GM23338 (cell line): ENCODE results near the gene PTGIR. TPM values are rescaled to one million over a fixed set of nuclear protein-coding genes. Genes with fewer than 3 reads are reported as not detected.
A peak's percentile ranks its signal among the peaks of the same experiment; 100 is the strongest.

Experiments
- ATAC-seq: fragments of 200-7000 bp; cut with Tn5 transposase; 3 replicates; pipeline ENCODE4 v1.9.1; 2020
- DNase-seq: peaks from one replicate; pipeline ENCODE4 v3.0.0-alpha.2; 2015; ENCODE audit warnings: low spot score
- H2AFZ ChIP-seq: fragments of 200-600 bp; sonication (generic); 2 replicates; pipeline ENCODE4 v1.8.0; 2016; ENCODE audit warnings: antibody characterized with exemption, mild to moderate bottlenecking, moderate library complexity
- H3F3A ChIP-seq: fragments of 200-600 bp; sonication (generic); replicated peaks from 2 replicates; pipeline ENCODE4 v1.8.0; 2017; ENCODE audit warnings: antibody characterized with exemption, mixed run types, low read depth
- H3K27ac ChIP-seq: fragments of 200-600 bp; sonication (generic); 2 replicates; pipeline ENCODE4 v1.6.1; 2016; ENCODE audit warnings: low read depth
- H3K27me3 ChIP-seq: fragments of 200-600 bp; sonication (generic); 2 replicates; pipeline ENCODE4 v1.8.0; 2016; ENCODE audit warnings: mild to moderate bottlenecking, mixed run types, moderate library complexity; ENCODE audit not compliant: insufficient read depth
- H3K36me3 ChIP-seq: fragments of 200-600 bp; sonication (generic); 2 replicates; pipeline ENCODE4 v1.8.0; 2016; ENCODE audit warnings: mild to moderate bottlenecking; ENCODE audit not compliant: insufficient read depth
- H3K4me1 ChIP-seq: fragments of 200-600 bp; sonication (generic); 2 replicates; pipeline ENCODE4 v1.8.0; 2016; ENCODE audit warnings: mild to moderate bottlenecking, moderate library complexity; ENCODE audit not compliant: insufficient read depth
- H3K4me2 ChIP-seq: fragments of 200-600 bp; sonication (generic); 2 replicates; pipeline ENCODE4 v1.7.1; 2017; ENCODE audit warnings: mixed run types
- H3K4me3 ChIP-seq: fragments of 200-600 bp; sonication (generic); 2 replicates; pipeline ENCODE4 v1.6.1; 2016; ENCODE audit warnings: mixed run types
- H3K79me2 ChIP-seq: fragments of 200-600 bp; sonication (generic); replicated peaks from 2 replicates; pipeline ENCODE4 v1.8.0; 2017; ENCODE audit warnings: mild to moderate bottlenecking; ENCODE audit not compliant: insufficient read depth
- H3K9me2 ChIP-seq: fragments of 200-600 bp; sonication (generic); 2 replicates; pipeline ENCODE4 v1.8.0; 2017; ENCODE audit not compliant: insufficient read depth
- H4K20me1 ChIP-seq: fragments of 200-600 bp; sonication (generic); replicated peaks from 2 replicates; pipeline ENCODE4 v1.8.0; 2017; ENCODE audit warnings: mild to moderate bottlenecking; ENCODE audit not compliant: insufficient read depth
- H3K27ac Mint-ChIP-seq: 2 replicates; pipeline ENCODE4 v1.8.0; 2020; ENCODE audit warnings: inconsistent platforms, mild to moderate bottlenecking, moderate library complexity, mixed read lengths
- H3K27me3 Mint-ChIP-seq: 3 replicates; pipeline ENCODE4 v1.8.0; 2022; ENCODE audit warnings: low read depth, mild to moderate bottlenecking, moderate library complexity, mixed read lengths, inconsistent platforms; ENCODE audit not compliant: insufficient read depth, poor library complexity
- H3K36me3 Mint-ChIP-seq: 3 replicates; pipeline ENCODE4 v1.8.0; 2021; ENCODE audit warnings: low read depth, mild to moderate bottlenecking, inconsistent platforms, moderate library complexity, mixed read lengths
- H3K4me1 Mint-ChIP-seq: 3 replicates; pipeline ENCODE4 v1.8.0; 2020; ENCODE audit warnings: mild to moderate bottlenecking, inconsistent platforms, mixed read lengths
- H3K4me3 Mint-ChIP-seq: 3 replicates; pipeline ENCODE4 v1.8.0; 2021; ENCODE audit warnings: moderate library complexity, mild to moderate bottlenecking, inconsistent platforms, mixed read lengths
- H3K9me3 Mint-ChIP-seq: 3 replicates; pipeline ENCODE4 v1.8.0; 2020; ENCODE audit warnings: moderate library complexity, mild to moderate bottlenecking, inconsistent platforms, mixed read lengths
- CREB1 ChIP-seq: fragments of 250-450 bp; sonication (Bioruptor Pico); IDR thresholded peaks from 2 replicates; pipeline ENCODE4 v1.5.0; 2020; ENCODE audit warnings: low read depth, mild to moderate bottlenecking, moderate library complexity
- EZH2 ChIP-seq: fragments of 200-600 bp; sonication (generic); IDR thresholded peaks from one replicate; pipeline ENCODE4 v1.8.0; 2017; ENCODE audit warnings: antibody characterized with exemption, mild to moderate bottlenecking, low read depth; ENCODE audit not compliant: unreplicated experiment
- EZH2phosphoT487 ChIP-seq: fragments of 200-600 bp; sonication (generic); IDR thresholded peaks from one replicate; pipeline ENCODE4 v1.8.1; 2018; ENCODE audit warnings: antibody characterized with exemption; ENCODE audit not compliant: unreplicated experiment
- JUNB ChIP-seq: IDR thresholded peaks from one replicate; pipeline ENCODE4 v1.6.1; 2016; ENCODE audit warnings: antibody characterized with exemption; ENCODE audit not compliant: unreplicated experiment
- POLR2AphosphoS5 ChIP-seq: IDR thresholded peaks from 2 replicates; pipeline ENCODE4 v1.6.1; 2016; ENCODE audit warnings: antibody characterized with exemption, low read depth
- STAT1 ChIP-seq: IDR thresholded peaks from one replicate; pipeline ENCODE4 v1.6.1; 2016; ENCODE audit warnings: antibody characterized with exemption; ENCODE audit not compliant: unreplicated experiment
- ZNF331 ChIP-seq: fragments of 250-450 bp; sonication (Bioruptor Pico); IDR thresholded peaks from 2 replicates; pipeline ENCODE4 v1.5.0; 2020; ENCODE audit warnings: low read depth, mild to moderate bottlenecking, moderate library complexity
- polyA plus RNA-seq: library from polyadenylated mRNA; unstranded; fragments of >200 nt; fragmentation: Nextera tagmentation; extraction: Ambion mirVana; gene quantifications from 2 replicates; pipeline ENCODE4 v1.2.1, GENCODE V29; 2016
- total RNA-seq: library from RNA; depleted of rRNA; stranded (reverse); fragments of >200 nt; shearing (Covaris generic); gene quantifications from 2 replicates; pipeline ENCODE4 v1.2.3, GENCODE V29; 2014
- TF ChIP-seq, protein P1 (sequence below): fragments of 250-450 bp; sonication (Bioruptor Pico); IDR thresholded peaks from 2 replicates; pipeline ENCODE4 v1.5.0; 2020; ENCODE audit warnings: mild to moderate bottlenecking, moderate library complexity
- TF ChIP-seq, protein P2 (sequence below): IDR thresholded peaks from one replicate; pipeline ENCODE4 v1.6.1; 2018; ENCODE audit warnings: antibody characterized with exemption; ENCODE audit not compliant: unreplicated experiment
- TF ChIP-seq, protein P3 (sequence below): IDR thresholded peaks from 2 replicates; pipeline ENCODE4 v1.6.1; 2016; ENCODE audit warnings: antibody characterized with exemption

The PTGIR gene
- total and polyA plus RNA-seq, 2 experiments from 2014 or later, result not detected

DNA sequence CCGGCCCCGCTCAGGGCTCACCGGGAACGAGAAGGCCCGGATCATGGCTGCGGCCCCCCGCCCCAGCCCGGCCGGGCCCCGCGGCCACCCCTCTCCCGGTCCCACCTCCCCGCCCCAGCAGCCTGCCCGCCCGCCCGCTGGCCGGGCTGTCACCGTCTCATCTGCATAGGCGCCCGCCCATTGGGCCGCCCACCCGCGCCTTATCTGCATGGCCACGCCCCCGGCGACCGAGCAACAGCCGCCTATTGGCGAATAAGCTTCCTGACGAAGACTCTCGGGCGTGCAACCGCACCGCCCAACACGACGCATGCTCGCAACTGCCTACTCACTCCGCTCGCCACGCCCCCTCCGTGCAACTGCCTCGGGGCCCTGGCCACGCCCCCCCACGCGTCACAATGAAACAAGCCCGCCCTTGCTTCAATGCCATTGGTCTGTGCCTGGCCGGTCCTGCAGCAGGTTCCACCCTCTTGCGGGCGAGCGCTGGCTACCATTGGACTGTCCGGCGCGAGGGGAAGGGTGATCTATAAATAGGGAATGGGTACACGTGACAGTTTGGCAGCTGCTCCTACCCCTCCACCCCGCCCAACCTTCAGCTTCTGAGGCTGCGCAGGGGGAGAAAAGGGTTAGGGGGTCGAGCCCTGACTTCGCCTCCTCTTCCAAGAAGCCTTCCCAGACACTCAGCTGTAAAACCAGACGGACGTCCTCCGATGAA is 36.3 kb upstream of the PTGIR start, which contains the start of gene DACT3:
Gene DACT3 (minus strand): TSS at position 163 of the 712 bp plus-strand sequence. CDS start 118 bp downstream, at position 45.
- Mint-ChIP-seq H3K27ac (peak within 1 kb of the TSS; percentile 92), H3K36me3 (no peaks in the 10 kb centered on the region; the same call in 2 of the 3 replicates), H3K27me3 (peaks cover 26% of the 10 kb centered on the region), H3K9me3 (no peaks in the 10 kb centered on the region; the same call in 1 of the 3 replicates), H3K4me1 (peaks cover 21% of the 10 kb centered on the region), H3K4me3 (peak within 1 kb of the TSS; percentile 76)
- Histone ChIP-seq H3F3A (peaks cover 11% of the 10 kb centered on the region), H4K20me1 (no peaks in the 10 kb centered on the region), H3K9me2 (no peaks in the 10 kb centered on the region), H3K36me3 (no peaks in the 10 kb centered on the region), H3K4me2 (peak within 1 kb of the TSS; percentile 96), H3K27me3 (peaks cover 30% of the 10 kb centered on the region), H3K4me3 (peak within 1 kb of the TSS; percentile 82), H3K27ac (no peak within 1 kb of the TSS), H3K79me2 (no peaks in the 10 kb centered on the region), H2AFZ (0 out of 2 replicates have a peak within 1 kb of the TSS, but pooled peaks have one; percentile 90), H3K4me1 (peaks cover 19% of the 10 kb centered on the region)
- TF ChIP-seq CREB1 (CRISPR knock-in tag), result peak; percentile 86
- TF ChIP-seq, protein P1, sequence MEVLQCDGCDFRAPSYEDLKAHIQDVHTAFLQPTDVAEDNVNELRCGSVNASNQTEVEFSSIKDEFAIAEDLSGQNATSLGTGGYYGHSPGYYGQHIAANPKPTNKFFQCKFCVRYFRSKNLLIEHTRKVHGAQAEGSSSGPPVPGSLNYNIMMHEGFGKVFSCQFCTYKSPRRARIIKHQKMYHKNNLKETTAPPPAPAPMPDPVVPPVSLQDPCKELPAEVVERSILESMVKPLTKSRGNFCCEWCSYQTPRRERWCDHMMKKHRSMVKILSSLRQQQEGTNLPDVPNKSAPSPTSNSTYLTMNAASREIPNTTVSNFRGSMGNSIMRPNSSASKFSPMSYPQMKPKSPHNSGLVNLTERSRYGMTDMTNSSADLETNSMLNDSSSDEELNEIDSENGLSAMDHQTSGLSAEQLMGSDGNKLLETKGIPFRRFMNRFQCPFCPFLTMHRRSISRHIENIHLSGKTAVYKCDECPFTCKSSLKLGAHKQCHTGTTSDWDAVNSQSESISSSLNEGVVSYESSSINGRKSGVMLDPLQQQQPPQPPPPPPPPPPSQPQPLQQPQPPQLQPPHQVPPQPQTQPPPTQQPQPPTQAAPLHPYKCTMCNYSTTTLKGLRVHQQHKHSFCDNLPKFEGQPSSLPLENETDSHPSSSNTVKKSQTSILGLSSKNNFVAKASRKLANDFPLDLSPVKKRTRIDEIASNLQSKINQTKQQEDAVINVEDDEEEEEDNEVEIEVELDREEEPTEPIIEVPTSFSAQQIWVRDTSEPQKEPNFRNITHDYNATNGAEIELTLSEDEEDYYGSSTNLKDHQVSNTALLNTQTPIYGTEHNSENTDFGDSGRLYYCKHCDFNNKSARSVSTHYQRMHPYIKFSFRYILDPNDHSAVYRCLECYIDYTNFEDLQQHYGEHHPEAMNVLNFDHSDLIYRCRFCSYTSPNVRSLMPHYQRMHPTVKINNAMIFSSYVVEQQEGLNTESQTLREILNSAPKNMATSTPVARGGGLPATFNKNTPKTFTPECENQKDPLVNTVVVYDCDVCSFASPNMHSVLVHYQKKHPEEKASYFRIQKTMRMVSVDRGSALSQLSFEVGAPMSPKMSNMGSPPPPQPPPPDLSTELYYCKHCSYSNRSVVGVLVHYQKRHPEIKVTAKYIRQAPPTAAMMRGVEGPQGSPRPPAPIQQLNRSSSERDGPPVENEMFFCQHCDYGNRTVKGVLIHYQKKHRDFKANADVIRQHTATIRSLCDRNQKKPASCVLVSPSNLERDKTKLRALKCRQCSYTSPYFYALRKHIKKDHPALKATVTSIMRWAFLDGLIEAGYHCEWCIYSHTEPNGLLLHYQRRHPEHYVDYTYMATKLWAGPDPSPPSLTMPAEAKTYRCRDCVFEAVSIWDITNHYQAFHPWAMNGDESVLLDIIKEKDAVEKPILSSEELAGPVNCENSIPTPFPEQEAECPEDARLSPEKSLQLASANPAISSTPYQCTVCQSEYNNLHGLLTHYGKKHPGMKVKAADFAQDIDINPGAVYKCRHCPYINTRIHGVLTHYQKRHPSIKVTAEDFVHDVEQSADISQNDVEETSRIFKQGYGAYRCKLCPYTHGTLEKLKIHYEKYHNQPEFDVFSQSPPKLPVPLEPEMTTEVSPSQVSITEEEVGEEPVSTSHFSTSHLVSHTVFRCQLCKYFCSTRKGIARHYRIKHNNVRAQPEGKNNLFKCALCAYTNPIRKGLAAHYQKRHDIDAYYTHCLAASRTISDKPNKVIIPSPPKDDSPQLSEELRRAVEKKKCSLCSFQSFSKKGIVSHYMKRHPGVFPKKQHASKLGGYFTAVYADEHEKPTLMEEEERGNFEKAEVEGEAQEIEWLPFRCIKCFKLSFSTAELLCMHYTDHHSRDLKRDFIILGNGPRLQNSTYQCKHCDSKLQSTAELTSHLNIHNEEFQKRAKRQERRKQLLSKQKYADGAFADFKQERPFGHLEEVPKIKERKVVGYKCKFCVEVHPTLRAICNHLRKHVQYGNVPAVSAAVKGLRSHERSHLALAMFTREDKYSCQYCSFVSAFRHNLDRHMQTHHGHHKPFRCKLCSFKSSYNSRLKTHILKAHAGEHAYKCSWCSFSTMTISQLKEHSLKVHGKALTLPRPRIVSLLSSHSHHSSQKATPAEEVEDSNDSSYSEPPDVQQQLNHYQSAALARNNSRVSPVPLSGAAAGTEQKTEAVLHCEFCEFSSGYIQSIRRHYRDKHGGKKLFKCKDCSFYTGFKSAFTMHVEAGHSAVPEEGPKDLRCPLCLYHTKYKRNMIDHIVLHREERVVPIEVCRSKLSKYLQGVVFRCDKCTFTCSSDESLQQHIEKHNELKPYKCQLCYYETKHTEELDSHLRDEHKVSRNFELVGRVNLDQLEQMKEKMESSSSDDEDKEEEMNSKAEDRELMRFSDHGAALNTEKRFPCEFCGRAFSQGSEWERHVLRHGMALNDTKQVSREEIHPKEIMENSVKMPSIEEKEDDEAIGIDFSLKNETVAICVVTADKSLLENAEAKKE, result no peak
- DNase-seq (peak; percentile 100), ATAC-seq (peak; percentile 87)

DNA sequence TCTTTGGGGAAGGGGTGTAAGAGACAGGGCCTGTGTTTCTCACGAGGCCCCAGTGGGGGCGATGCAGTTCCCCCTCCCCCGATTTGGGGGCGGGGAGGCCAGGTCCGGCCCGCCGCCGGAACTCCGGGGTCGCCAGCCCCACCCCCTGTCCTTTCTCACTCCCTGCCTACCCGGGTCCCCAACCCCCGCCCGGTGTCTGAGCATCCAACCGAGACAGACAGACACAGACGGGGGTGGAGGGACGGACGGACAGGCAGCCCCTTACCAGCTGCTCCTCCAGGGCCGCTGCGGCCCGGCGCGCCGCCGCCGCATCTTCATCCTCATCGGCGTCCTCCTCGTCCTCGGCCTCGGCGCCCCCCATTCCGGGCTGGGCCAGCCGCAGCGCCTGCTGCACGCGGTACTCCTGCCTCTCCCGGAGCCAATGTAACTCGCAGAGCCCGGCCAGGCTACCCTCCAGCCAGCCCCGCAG is 35.7 kb upstream of the PTGIR start:
- peak overlapping the region; percentile 76 for H3K4me3 Mint-ChIP-seq
- ATAC-seq (peak; percentile 1; the same call in 2 of the 3 replicates), DNase-seq (peak; percentile 40)
- H2AFZ ChIP-seq, result 0 out of 2 replicates have a peak overlapping the region, but pooled peaks have one; percentile 90
- no peaks in the 10 kb centered on the region for H3K36me3 ChIP-seq
- H3K9me2 ChIP-seq, result no peaks in the 10 kb centered on the region
- peaks cover 30% of the 10 kb centered on the region for H3K27me3 ChIP-seq
- peaks cover 21% of the 10 kb centered on the region for H3K4me1 Mint-ChIP-seq
- H4K20me1 ChIP-seq, result no peaks in the 10 kb centered on the region
- peaks cover 11% of the 10 kb centered on the region for H3F3A ChIP-seq
- H3K36me3 Mint-ChIP-seq, result no peaks in the 10 kb centered on the region; the same call in 2 of the 3 replicates
- H3K4me2 ChIP-seq, result peak overlapping the region; percentile 96
- peak overlapping the region; percentile 82 for H3K4me3 ChIP-seq
- no peak overlapping the region for H3K27ac ChIP-seq
- no peak overlapping the region for H3K27ac Mint-ChIP-seq
- H3K4me1 ChIP-seq, result peaks cover 19% of the 10 kb centered on the region
- H3K9me3 Mint-ChIP-seq, result no peaks in the 10 kb centered on the region; the same call in 1 of the 3 replicates
- H3K79me2 ChIP-seq, result no peaks in the 10 kb centered on the region
- H3K27me3 Mint-ChIP-seq, result peaks cover 26% of the 10 kb centered on the region
- TF ChIP-seq ZNF331 (CRISPR knock-in tag), result no peak
- TF ChIP-seq STAT1, result no peak
- TF ChIP-seq EZH2, result no peak
- TF ChIP-seq, protein P2, sequence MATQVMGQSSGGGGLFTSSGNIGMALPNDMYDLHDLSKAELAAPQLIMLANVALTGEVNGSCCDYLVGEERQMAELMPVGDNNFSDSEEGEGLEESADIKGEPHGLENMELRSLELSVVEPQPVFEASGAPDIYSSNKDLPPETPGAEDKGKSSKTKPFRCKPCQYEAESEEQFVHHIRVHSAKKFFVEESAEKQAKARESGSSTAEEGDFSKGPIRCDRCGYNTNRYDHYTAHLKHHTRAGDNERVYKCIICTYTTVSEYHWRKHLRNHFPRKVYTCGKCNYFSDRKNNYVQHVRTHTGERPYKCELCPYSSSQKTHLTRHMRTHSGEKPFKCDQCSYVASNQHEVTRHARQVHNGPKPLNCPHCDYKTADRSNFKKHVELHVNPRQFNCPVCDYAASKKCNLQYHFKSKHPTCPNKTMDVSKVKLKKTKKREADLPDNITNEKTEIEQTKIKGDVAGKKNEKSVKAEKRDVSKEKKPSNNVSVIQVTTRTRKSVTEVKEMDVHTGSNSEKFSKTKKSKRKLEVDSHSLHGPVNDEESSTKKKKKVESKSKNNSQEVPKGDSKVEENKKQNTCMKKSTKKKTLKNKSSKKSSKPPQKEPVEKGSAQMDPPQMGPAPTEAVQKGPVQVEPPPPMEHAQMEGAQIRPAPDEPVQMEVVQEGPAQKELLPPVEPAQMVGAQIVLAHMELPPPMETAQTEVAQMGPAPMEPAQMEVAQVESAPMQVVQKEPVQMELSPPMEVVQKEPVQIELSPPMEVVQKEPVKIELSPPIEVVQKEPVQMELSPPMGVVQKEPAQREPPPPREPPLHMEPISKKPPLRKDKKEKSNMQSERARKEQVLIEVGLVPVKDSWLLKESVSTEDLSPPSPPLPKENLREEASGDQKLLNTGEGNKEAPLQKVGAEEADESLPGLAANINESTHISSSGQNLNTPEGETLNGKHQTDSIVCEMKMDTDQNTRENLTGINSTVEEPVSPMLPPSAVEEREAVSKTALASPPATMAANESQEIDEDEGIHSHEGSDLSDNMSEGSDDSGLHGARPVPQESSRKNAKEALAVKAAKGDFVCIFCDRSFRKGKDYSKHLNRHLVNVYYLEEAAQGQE, result no peak
- TF ChIP-seq POLR2AphosphoS5, result no peak
- TF ChIP-seq, protein P3, sequence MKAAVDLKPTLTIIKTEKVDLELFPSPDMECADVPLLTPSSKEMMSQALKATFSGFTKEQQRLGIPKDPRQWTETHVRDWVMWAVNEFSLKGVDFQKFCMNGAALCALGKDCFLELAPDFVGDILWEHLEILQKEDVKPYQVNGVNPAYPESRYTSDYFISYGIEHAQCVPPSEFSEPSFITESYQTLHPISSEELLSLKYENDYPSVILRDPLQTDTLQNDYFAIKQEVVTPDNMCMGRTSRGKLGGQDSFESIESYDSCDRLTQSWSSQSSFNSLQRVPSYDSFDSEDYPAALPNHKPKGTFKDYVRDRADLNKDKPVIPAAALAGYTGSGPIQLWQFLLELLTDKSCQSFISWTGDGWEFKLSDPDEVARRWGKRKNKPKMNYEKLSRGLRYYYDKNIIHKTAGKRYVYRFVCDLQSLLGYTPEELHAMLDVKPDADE, result no peak
- no peak for TF ChIP-seq JUNB
- TF ChIP-seq EZH2phosphoT487, result no peak
